Glomerular visceral epithelial cell (primary cell): ENCODE data around the gene ST6GALNAC6.

Experiments
- DNase-seq: peaks from one replicate; pipeline ENCODE4 v3.0.0-alpha.2; 2016; ENCODE audit errors: extremely low spot score

Gene ST6GALNAC6

GRCh38 chr9:127934248-127934647, 34.8 kb upstream of the ST6GALNAC6 start:
- no peak for DNase-seq

DNA sequence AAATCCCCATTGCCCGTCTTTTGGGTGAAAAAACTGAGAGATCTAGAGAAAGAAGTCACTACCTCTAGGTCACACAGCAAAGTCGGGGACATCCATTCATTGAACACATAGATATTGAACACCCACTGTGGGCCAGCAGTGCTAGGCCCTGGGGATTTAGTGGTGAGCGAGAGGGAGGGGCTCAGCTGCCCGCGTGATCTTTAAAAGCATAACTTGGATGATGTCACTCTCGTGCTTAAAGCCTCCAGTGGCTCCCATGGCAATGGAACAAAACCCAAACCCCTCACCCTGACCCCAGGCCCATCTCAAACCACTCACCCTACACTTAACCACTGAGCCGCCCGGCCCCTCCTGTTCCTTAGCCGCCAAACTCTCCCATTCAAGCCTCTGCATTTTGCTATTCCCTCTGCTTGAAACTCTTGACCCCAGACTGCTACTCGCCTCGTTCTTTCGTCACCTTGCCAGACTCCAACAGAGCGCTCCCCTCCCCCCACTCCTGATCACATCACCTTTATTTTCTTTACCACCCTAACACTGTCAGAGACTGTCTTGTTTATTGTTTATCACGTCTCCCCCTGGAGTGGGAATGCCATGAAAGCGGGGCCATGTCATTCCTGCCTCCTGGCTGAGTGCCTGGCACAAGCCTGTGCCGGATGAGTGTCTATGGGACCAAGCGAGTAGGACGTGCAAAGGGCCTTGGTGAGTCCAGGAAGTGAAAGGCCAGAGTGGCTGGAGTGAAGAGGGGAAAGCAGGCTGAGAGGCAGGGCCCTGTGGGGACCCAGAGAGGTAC, 31.9 kb upstream of the ST6GALNAC6 start:
- DNase-seq = peak; percentile 57

GRCh38 chr9:127930231-127931091, 31.1 kb upstream of the ST6GALNAC6 start, which contains the start of gene PIP5KL1:
TSS of gene PIP5KL1 (minus strand) at chr9:127930777. CDS start at chr9:127930752, 25 bp downstream.
- DNase-seq = peak; percentile 86

DNA sequence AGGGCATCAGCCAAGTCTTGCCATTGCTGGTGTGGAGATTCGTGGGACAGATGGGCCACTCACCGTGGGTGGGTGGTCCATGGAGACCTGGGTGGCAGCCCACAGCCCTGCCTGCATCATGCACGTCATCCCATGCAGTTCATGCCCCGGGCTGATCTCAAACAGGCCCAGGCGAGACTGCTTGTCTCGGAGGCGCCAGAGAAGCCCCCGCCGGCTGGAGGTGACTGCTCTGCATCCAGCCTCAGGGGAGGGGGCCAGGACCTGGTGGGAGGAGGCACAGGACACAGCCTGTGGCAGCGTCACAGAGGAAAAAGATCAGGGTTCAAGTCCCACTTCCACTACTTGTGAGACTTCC, 30.2 kb upstream of the ST6GALNAC6 start:
- no peak for DNase-seq

- DNase-seq = no peak
Measured at GRCh38 chr9:127928676-127929624, 29.5 kb upstream of the ST6GALNAC6 start.

GRCh38 chr9:127927988-127928675, 28.7 kb upstream of the ST6GALNAC6 start:
- no peak for DNase-seq

DNA sequence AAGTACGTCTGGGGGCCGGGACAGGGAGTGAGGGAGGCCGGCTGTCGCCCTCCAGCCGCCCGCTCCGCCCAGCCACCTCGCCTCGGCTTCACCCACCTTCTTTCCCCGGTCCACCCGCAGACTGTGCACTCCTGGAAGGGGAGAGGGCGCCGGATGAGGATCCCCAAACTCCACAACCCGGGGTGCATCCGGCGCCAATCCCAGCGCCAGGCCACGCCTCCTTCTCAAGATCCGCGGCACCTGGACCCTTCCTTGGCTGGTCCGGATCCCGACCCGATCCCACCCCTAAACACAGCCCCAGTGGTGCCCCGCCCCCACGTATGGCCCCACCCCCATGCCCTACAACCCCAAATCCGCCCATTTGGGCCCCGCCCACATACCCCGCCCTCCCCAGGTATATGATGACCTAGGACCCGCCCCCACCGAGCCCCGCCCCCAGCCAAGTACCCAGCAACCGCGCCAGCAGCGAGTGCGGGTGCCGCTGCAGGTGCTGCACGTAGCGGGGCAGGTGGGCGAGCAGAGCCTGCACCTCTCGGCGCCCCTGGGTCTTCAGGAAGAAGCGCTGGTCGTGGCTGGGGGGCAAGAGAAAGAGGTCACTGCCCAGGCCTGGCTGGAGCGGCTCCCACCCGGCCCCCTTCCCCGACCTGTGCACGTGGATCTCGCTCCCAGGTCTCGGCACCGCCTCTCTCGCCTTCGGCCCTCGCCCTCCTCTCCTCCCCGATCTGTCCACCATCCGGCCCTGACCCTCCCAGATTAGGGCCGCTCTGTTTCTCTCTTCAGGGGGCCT, 28.0 kb upstream of the ST6GALNAC6 start:
- no peak for DNase-seq

DNA sequence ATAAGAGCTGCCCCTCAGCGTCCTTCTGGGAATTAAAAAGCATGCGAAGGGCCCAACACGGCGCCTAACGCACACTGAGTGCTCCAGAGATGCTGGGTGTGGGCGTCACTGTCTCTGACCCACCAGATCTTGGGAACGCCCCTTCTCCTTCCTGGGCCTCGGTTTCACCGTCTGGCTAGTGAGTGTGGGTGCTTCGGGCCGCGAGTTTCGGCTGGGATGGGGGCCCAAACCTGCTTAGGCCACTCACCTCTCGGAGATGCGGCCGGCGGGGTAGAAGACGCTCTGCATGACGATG, 27.4 kb upstream of the ST6GALNAC6 start:
- no peak for DNase-seq

DNA sequence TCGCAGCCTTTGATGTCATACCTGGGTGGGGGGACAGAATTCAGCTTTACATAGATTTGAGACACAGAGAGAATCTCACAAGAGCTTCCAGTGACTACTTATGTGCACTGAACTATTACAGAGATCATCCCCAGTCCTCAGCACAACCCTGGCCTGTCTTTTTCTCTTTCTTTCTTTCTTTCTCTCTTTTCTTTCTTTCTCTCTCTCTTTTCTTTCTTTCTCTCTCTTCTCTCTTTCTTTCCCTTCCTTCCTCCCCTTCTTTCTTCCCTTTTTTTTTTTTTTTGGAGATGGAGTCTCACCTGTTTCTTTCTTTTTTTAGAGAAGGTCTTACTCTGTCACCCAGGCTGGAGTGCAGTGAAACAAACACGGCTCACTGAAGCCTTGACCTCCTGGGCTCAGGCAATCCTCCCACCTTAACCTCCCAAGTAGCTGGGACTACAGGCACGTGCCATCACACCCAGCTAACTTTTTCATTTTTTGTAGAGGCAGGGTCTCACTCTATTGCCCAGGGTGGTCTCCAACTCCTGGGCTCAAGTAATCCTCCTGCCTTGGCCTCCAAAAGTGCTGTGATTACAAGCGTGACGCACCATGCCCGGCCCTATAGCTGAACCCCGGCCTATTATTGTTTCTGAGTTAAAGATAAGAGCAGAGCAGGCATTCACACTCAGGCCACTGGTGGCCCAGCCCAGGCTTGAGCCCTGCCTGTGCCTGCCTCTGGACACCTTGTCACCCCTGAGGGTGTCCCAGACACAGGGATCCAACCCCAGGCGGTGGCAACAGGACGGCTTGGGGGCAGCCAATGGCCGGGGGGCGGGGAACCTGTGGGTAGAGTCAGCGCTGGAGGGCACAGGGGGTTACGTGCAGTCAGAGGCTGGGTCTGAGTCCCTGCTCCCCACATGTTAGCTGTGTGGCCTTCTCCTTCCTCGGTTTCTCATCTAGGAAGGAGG, 26.8 kb upstream of the ST6GALNAC6 start:
- no peak for DNase-seq

DNA sequence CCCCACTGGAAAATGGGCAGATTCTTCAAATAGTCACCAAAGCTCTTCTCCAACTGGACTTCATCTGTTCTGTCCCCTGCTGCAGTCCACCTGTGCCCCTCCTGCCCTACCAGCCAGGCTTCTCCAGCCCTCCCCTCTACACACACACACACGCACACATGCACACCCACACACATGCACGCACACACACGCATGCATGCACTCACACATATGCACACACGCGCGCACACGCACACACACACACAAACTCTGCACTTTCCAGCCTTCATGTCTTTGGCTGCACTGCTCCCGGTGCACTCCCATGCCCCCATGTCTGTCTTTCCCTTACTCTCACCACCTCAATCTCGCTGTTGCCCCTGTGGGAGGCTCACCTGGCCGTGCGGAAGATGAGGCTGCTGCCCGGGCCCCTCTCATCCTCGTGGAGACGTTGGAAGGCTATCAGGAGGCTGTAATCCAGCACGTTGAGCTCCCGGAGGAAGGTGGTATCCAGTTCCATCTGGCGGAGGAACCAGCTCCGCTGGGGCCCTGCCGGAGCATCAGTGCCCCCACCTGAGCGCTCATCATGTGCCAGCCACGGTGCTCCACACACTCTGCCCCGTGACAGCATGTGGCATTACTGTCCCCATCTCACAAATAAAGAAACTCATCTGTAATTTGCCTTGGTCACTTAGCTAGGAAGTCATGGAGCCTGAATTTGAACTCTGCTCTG, 25.5 kb upstream of the ST6GALNAC6 start:
- no peak for DNase-seq

- DNase-seq = peak; percentile 75
Measured at GRCh38 chr9:127923771-127924170, 24.4 kb upstream of the ST6GALNAC6 start.

DNA sequence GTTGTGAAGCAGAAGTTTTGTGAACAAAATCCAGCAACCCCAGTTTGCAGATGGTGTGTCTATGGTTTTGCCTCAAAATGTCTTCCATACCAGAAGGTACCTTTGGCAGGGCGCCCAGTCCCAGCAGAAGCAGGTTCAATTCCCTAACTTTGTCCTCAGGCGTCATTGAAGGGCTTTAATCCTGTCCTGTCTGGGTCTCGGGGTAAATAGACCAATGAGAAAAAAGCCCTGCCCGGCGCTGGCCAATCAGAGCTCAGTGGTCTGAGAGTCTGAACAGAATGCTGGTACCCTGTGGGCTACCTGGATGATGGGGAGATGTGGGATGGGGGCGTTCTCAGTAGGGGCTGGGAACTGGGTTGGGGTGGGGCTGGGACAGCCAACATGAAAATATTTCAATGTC, 23.6 kb upstream of the ST6GALNAC6 start:
- DNase-seq = no peak

GRCh38 chr9:127921557-127922120, 22.2 kb upstream of the ST6GALNAC6 start:
- peak; percentile 61 for DNase-seq

DNA sequence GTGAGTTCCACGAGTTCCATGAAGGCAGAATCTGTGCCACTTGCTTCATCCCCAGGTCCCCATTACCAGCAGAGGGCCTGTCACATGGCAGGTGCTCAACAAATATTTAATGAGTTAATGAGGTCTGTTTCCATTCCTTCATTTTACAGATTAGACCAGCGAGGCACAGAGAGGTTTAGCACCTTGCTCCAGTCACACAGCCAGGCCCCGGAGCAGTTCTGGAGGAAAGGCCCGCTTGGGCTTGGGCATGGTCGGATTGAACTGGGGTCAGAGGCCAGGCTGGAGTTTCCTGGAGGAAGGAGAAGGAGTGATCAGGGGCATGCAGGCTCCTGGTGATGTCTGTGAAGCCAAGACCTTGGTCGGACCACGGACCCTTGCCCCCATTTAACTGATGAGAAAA, 21.4 kb upstream of the ST6GALNAC6 start:
- no peak for DNase-seq

DNA sequence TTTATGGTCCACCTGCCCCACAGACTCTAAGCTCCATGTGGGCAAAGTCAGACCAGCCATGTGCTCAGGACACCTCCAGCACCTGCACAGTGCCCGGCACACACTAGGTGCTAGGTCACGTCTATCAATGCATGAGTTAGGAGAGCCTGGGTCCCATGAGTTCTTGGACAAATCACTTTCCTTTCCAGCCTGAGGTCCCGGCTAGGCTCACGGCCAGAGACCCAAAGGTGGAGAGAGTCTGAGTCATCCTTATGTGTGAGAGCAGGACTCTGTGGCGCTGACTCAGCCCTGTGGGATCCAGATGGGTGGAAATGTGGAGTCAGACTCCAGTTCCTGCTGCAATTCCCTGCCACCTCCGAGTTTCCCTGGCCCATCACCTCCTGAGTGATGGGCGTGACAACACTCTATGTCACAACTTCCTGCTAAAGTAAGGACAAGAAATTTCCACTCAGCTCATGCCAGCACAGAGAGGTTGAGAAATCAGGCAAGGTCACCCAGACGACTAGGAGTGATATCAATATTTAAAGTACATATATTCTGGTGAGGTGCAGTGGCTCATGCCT, 19.9 kb upstream of the ST6GALNAC6 start:
- DNase-seq = peak; percentile 99

DNA sequence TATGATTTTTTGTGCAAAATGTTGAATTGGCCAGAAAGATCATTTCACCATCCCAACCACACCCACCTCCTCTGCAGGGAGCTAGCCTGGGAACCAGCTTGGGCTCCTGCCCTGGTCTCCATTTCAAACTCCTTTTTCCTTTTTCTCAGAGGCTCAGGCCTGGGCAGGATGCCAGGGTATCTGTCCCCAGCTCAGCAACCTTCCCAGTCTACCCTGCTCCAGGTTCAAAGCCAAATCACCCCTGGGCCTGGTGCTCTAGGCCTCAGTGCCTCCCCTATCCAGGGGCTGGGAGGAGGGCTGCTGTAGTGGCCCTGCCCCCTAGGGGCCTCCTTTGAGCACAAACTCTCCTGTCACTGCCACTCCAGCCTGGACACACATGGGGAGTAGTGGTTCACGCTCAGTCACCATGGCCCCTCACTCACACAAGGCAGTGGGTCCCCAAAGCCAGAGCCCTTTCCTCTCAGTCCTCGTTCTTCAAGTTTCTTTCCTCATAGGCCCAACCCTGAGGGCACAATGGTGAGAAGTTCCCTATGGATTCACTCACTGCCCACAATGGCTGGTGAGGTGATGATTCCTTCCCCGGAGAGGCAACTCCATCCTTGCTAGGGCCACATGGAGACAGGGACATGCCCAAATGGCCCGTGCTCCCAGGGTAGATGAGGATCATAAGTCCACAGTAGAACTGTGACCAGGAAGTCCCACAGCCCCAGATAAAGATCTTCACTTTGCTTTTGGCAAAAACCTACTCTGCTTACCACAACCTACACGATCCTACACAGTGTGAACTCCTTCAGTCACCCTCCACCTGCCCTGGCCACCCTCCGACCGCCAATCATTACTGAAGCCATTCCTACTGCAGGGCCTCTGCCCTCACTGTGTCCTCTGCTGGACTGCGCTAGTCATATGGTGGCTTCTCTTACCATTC, 19.0 kb upstream of the ST6GALNAC6 start:
- no peak for DNase-seq

DNA sequence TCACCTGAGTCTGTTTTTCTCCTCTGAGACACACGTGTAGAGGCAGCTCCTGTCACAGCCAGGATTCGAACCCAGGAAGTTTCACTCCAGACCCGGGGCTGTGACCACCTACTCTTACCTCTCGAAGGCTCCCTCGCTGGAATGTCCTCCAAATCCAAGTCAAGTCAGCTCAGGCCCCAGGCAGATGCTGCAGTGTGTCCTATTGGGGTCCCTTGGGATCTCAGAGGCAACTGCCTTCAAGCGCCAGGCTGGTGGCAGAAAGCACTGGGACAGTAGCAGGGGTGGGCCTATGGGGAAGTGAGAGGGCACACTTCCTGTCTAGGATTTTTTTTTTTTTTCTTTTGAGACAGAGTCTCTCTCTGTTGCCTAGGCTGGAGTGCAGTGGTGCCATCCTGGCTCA, 18.2 kb upstream of the ST6GALNAC6 start:
- DNase-seq = no peak
